G401 (cell line): ENCODE results near the gene ENO2. TPM values are rescaled to one million over a fixed set of nuclear protein-coding genes. Genes with fewer than 3 reads are reported as not detected.

Experiments
- DNase-seq: peaks from one replicate; pipeline ENCODE4 v3.0.0-alpha.2; 2015; ENCODE audit warnings: low spot score
- in situ Hi-C: cut with HindIII; loops from 2 replicates; pipeline ENCODE4 v1.10.0; 2016; ENCODE audit warnings: low sequenced_read_pairs, mixed read lengths
- total RNA-seq: library from RNA; depleted of rRNA; stranded (reverse); fragments of >200 nt; shearing (Covaris generic); gene quantifications from 2 replicates; pipeline ENCODE4 v1.2.3, GENCODE V29; 2014

ENO2 gene
- total RNA-seq, 1 experiment from 2014 or later: 13.2 TPM

- peak; percentile 91 for DNase-seq
- in situ Hi-C loops: no loop called here
Measured at GRCh38 chr12:6943722-6944380, 29.5 kb downstream of the ENO2 start, which contains the start of the genes C12orf57 and RNU7-1. Gene C12orf57 (plus strand): TSS chr12:6944022. CDS start chr12:6944122, 100 bp downstream. Gene RNU7-1 (plus strand): TSS chr12:6943816.

GRCh38 chr12:6944381-6945186 is 30.2 kb downstream of the ENO2 start:
- in situ Hi-C loops: no loop called here
- peak; percentile 96 for DNase-seq

GRCh38 chr12:6945613-6946012 is 31.2 kb downstream of the ENO2 start:
- in situ Hi-C loops: no loop called here
- DNase-seq: no peak

GRCh38 chr12:6946033-6946919 is 31.9 kb downstream of the ENO2 start:
- in situ Hi-C loops: no loop called here
- DNase-seq: peak; percentile 79

- in situ Hi-C loops: no loop called here
- no peak for DNase-seq
Measured at GRCh38 chr12:6946920-6947374, 32.6 kb downstream of the ENO2 start.

GRCh38 chr12:6947615-6948014 is 33.2 kb downstream of the ENO2 start:
- DNase-seq: no peak
- in situ Hi-C loops: no loop called here

- in situ Hi-C loops: no loop called here
- DNase-seq: no peak
Measured at GRCh38 chr12:6948873-6949594, 34.7 kb downstream of the ENO2 start.

- in situ Hi-C loops: no loop called here
Measured at GRCh38 chr12:6950401-6950801, 36.0 kb downstream of the ENO2 start.

GRCh38 chr12:6950811-6951540 is 36.6 kb downstream of the ENO2 start, which contains the start of gene PTPN6:
Gene PTPN6 (plus strand): TSS chr12:6951356. CDS start chr12:6951513, 157 bp downstream.
- DNase-seq: no peak
- in situ Hi-C loops: no loop called here

More at GRCh38 chr12:6950401-6950801, 36.0 kb downstream of the ENO2 start:
- no peak for DNase-seq

- in situ Hi-C loops: no loop called here
- DNase-seq: no peak
Measured at GRCh38 chr12:6951551-6952120, 37.3 kb downstream of the ENO2 start.

GRCh38 chr12:6952121-6952862 is 37.9 kb downstream of the ENO2 start:
- DNase-seq: no peak
- in situ Hi-C loops: no loop called here

- DNase-seq: no peak
- in situ Hi-C loops: no loop called here
Measured at GRCh38 chr12:6952863-6953441, 38.6 kb downstream of the ENO2 start.

GRCh38 chr12:6953442-6954315 is 39.3 kb downstream of the ENO2 start:
- in situ Hi-C loops: no loop called here

GRCh38 chr12:6954316-6955107 is 40.1 kb downstream of the ENO2 start:
- DNase-seq: no peak

More at GRCh38 chr12:6953442-6954315, 39.3 kb downstream of the ENO2 start:
- DNase-seq: no peak

More at GRCh38 chr12:6954316-6955107, 40.1 kb downstream of the ENO2 start:
- in situ Hi-C loops: no loop called here
